Mesenchymal stem cell (in vitro differentiated cells and primary cell): ENCODE measurements around the gene ACSL3.
"Not testable (repeated sequence)": the region's sequence is repeated elsewhere in the genome, so short reads cannot be mapped to it uniquely, and the experiment has no call there.

Experiments used
- DNase-seq: peaks from one replicate; pipeline ENCODE4 v3.0.0-alpha.2; 2013
- H2AFZ ChIP-seq: one replicate; pipeline ENCODE4 v1.6.1; 2013; ENCODE audit warnings: low read depth, mild to moderate bottlenecking, control low read depth, inconsistent platforms, low read length, moderate library complexity
- H2AK5ac ChIP-seq: 2 replicates; pipeline ENCODE4 v1.6.1; 2013; ENCODE audit warnings: low read length, moderate library complexity, mild to moderate bottlenecking, inconsistent platforms; ENCODE audit not compliant: severe bottlenecking
- H2BK120ac ChIP-seq: one replicate; pipeline ENCODE4 v1.6.1; 2013; ENCODE audit warnings: low read depth, mild to moderate bottlenecking, inconsistent platforms, low read length, moderate library complexity
- H2BK12ac ChIP-seq, 2 experiments: one replicate each; pipeline ENCODE4 v1.6.1; 2013; ENCODE audit warnings: inconsistent platforms in 2 of 2, low read length in 2 of 2, mild to moderate bottlenecking in 2 of 2, moderate library complexity in 2 of 2, control low read depth in 1 of 2
- H2BK15ac ChIP-seq: one replicate; pipeline ENCODE4 v1.6.1; 2013; ENCODE audit warnings: mild to moderate bottlenecking, low read depth, inconsistent platforms; ENCODE audit not compliant: poor library complexity, severe bottlenecking
- H2BK5ac ChIP-seq: 2 replicates; pipeline ENCODE4 v1.6.1; 2013; ENCODE audit warnings: low read depth, mild to moderate bottlenecking, low read length, control low read depth, inconsistent platforms; ENCODE audit not compliant: poor library complexity, severe bottlenecking
- H3K14ac ChIP-seq, 2 experiments: one replicate each; pipeline ENCODE4 v1.6.1; 2013; ENCODE audit warnings: inconsistent platforms in 2 of 2, low read length in 2 of 2, control low read depth in 1 of 2, mild to moderate bottlenecking in 1 of 2, moderate library complexity in 1 of 2
- H3K18ac ChIP-seq, 2 experiments: one replicate each; pipeline ENCODE4 v1.6.1; 2013; ENCODE audit warnings: inconsistent platforms in 2 of 2, low read length in 2 of 2, control low read depth in 1 of 2, low read depth in 1 of 2, mild to moderate bottlenecking in 1 of 2
- H3K23ac ChIP-seq, 2 experiments: one replicate each; pipeline ENCODE4 v1.6.1; 2013; ENCODE audit warnings: inconsistent platforms in 2 of 2, low read length in 2 of 2, mild to moderate bottlenecking in 2 of 2, moderate library complexity in 2 of 2, control low read depth in 1 of 2
- H3K27ac ChIP-seq: 2 replicates; pipeline ENCODE4 v1.5.1; 2013; ENCODE audit warnings: mild to moderate bottlenecking, moderate library complexity, low read length, control low read depth, inconsistent platforms; ENCODE audit not compliant: poor library complexity, severe bottlenecking
- H3K27me3 ChIP-seq, 2 experiments: 2 replicates each; pipeline versions ENCODE4 v1.6.1 to v1.7.0; 2013; ENCODE audit warnings: low read length in 2 of 2, mild to moderate bottlenecking in 2 of 2, moderate library complexity in 2 of 2, control low read depth in 1 of 2, inconsistent platforms in 1 of 2; ENCODE audit not compliant: control insufficient read depth in 1 of 2, insufficient read depth in 1 of 2
- H3K36me3 ChIP-seq, 2 experiments: 2 replicates each; pipeline versions ENCODE4 v1.6.1 to v1.7.0; 2013; ENCODE audit warnings: low read length in 2 of 2, control low read depth in 1 of 2, inconsistent platforms in 1 of 2, low read depth in 1 of 2, mild to moderate bottlenecking in 1 of 2; ENCODE audit not compliant: insufficient read depth in 2 of 2, control insufficient read depth in 1 of 2
- H3K4ac ChIP-seq, 2 experiments: one replicate each; pipeline ENCODE4 v1.6.1; 2013; ENCODE audit warnings: inconsistent platforms in 2 of 2, low read length in 2 of 2, mild to moderate bottlenecking in 2 of 2, moderate library complexity in 2 of 2, control low read depth in 1 of 2, low read depth in 1 of 2
- H3K4me1 ChIP-seq: 2 replicates; pipeline ENCODE4 v1.6.1; 2013; ENCODE audit warnings: low read depth, low read length, control low read depth; ENCODE audit not compliant: control insufficient read depth, insufficient read depth
- H3K4me2 ChIP-seq: 2 replicates; pipeline ENCODE4 v1.6.1; 2013; ENCODE audit warnings: low read length, mild to moderate bottlenecking, inconsistent platforms; ENCODE audit not compliant: poor library complexity, severe bottlenecking
- H3K4me3 ChIP-seq, 2 experiments: 2 replicates each; pipeline versions ENCODE4 v1.5.1 to v1.7.0; 2013; ENCODE audit warnings: low read length in 2 of 2, mild to moderate bottlenecking in 2 of 2, control low read depth in 1 of 2, low read depth in 1 of 2; ENCODE audit not compliant: insufficient read depth in 1 of 2
- H3K79me1 ChIP-seq: replicated peaks from 2 replicates; pipeline ENCODE4 v1.6.1; 2013; ENCODE audit warnings: mild to moderate bottlenecking, control low read depth, low read length, inconsistent platforms; ENCODE audit not compliant: poor library complexity, severe bottlenecking
- H3K9ac ChIP-seq: 2 replicates; pipeline ENCODE4 v1.7.0; 2013; ENCODE audit warnings: mild to moderate bottlenecking, low read length, moderate library complexity
- H3K9me3 ChIP-seq: 2 replicates; pipeline ENCODE4 v1.7.0; 2013; ENCODE audit warnings: mild to moderate bottlenecking, low read length; ENCODE audit not compliant: control insufficient read depth
- H4K8ac ChIP-seq: one replicate; pipeline ENCODE4 v1.6.1; 2013; ENCODE audit warnings: inconsistent platforms, mild to moderate bottlenecking, low read length, moderate library complexity
- H4K91ac ChIP-seq: one replicate; pipeline ENCODE4 v1.6.1; 2013; ENCODE audit warnings: mild to moderate bottlenecking, low read length, inconsistent platforms
- WGBS: methylation state at CpG from one replicate; pipeline ENCODE4 v1.1.7; 2013; ENCODE audit warnings: mixed read lengths; 5-methylcytosine and 5-hydroxymethylcytosine counted together

Gene ACSL3

DNA sequence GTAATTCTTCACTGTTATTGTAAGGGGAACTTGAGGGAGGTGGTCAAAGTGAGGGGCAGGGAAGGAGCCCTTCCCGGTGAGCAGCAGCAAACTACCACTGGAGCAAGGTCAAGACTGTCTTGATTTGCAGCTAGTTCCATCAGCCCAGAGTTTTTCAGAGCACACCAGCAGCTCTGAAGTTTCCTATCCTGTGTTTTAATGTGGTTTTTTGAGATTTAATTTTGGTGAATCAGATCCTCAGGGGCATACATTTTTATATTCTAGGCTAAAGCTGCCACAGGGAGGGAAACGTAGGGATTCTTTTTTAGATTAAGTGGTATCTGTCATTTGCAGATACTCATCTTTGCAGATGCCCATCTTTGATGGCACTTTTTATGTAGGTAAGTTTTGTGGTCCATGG, 124.1 kb downstream of the ACSL3 start:
- no peak overlapping the region for H3K9ac ChIP-seq
- H4K8ac ChIP-seq, result no peak overlapping the region
- H3K4me2 ChIP-seq, result no peak overlapping the region
- H3K4ac ChIP-seq, result no peak overlapping the region
- no peak overlapping the region for H3K18ac ChIP-seq
- no peak overlapping the region for H3K4me3 ChIP-seq
- peaks cover 2% of the 10 kb centered on the region for H3K4me1 ChIP-seq
- H2BK120ac ChIP-seq, result no peak overlapping the region
- no peak overlapping the region for H3K27ac ChIP-seq
- H2BK5ac ChIP-seq, result no peak overlapping the region
- H3K36me3 ChIP-seq, result no peaks in the 10 kb centered on the region
- no peak for DNase-seq
- no peaks in the 10 kb centered on the region for H3K27me3 ChIP-seq
- H2BK15ac ChIP-seq, result no peak overlapping the region
- H3K23ac ChIP-seq, result no peak overlapping the region
- no peak overlapping the region for H3K14ac ChIP-seq
- H3K79me1 ChIP-seq, result no peaks in the 10 kb centered on the region
- peaks cover 12% of the 10 kb centered on the region for H3K9me3 ChIP-seq
- H2AFZ ChIP-seq, result no peak overlapping the region
- 96% methylated on average over 2 of the region's 2 CpGs for WGBS
- H4K91ac ChIP-seq, result no peak overlapping the region
- peak overlapping the region in 1 of 2 experiments; percentile 11 for H2BK12ac ChIP-seq
- no peak overlapping the region for H2AK5ac ChIP-seq

GRCh38 chr2:222989431-222989830, 128.6 kb downstream of the ACSL3 start:
- Histone ChIP-seq H2AFZ (no peak overlapping the region), H3K27ac (no peak overlapping the region), H3K9ac (no peak overlapping the region), H2BK12ac (no peak overlapping the region), H3K36me3 (no peaks in the 10 kb centered on the region), H2AK5ac (no peak overlapping the region), H2BK5ac (no peak overlapping the region), H3K4me1 (peaks cover 3% of the 10 kb centered on the region), H3K18ac (peak overlapping the region in 1 of 2 experiments; percentile 60), H4K91ac (no peak overlapping the region), H2BK15ac (no peak overlapping the region), H3K4me3 (no peak overlapping the region), H3K14ac (no peak overlapping the region), H3K9me3 (peaks cover 12% of the 10 kb centered on the region), H4K8ac (no peak overlapping the region), H3K4ac (no peak overlapping the region), H3K27me3 (no peaks in the 10 kb centered on the region), H2BK120ac (no peak overlapping the region), H3K23ac (no peak overlapping the region), H3K4me2 (no peak overlapping the region), H3K79me1 (no peaks in the 10 kb centered on the region)
- no peak for DNase-seq

- H2AFZ ChIP-seq, H2BK5ac ChIP-seq, H3K4ac ChIP-seq, H3K14ac ChIP-seq, H3K36me3 ChIP-seq, H4K91ac ChIP-seq, H3K27ac ChIP-seq, H3K79me1 ChIP-seq, H2AK5ac ChIP-seq, H2BK12ac ChIP-seq, H3K9ac ChIP-seq, H3K4me2 ChIP-seq, H2BK120ac ChIP-seq, H3K27me3 ChIP-seq, H3K4me1 ChIP-seq, H2BK15ac ChIP-seq, H3K23ac ChIP-seq, H3K4me3 ChIP-seq, H4K8ac ChIP-seq, DNase-seq: not testable (repeated sequence)
- peaks cover 11% of the 10 kb centered on the region for H3K9me3 ChIP-seq
- 88% methylated on average over 4 of the region's 4 CpGs for WGBS
- H3K18ac ChIP-seq, result peak overlapping the region in 1 of 2 experiments; percentile 9
Observed at GRCh38 chr2:222990206-222990605, 129.4 kb downstream of the ACSL3 start.

DNA sequence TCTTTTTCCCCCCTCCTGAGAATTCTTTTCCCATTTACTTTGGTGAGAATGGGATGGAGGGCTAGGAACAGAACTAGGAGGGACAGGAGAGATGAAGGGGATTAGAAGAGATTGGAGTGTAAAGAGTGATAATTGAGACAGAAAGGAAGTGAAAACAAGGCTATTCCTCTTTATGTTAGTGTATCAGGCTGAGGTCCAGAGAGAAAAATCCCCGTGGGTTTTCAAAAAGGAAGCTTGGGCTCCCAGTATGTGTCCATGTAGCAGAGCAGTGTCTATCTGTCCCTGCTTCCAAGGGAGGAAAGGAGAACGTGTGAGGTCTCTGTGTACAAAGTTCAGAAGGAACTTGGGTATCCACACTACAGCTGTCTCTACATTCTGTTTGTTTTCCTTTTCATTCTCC, 131.3 kb downstream of the ACSL3 start:
- H3K79me1 ChIP-seq, result no peaks in the 10 kb centered on the region
- H3K4me2 ChIP-seq, result no peak overlapping the region
- H2BK120ac ChIP-seq, result peak overlapping the region; percentile 71
- H3K14ac ChIP-seq, result no peak overlapping the region
- H2BK12ac ChIP-seq, result peak overlapping the region in 1 of 2 experiments; percentile 98
- no peak overlapping the region for H4K91ac ChIP-seq
- no peak overlapping the region for H3K27ac ChIP-seq
- H3K9me3 ChIP-seq, result no peaks in the 10 kb centered on the region
- DNase-seq, result no peak
- H2AFZ ChIP-seq, result no peak overlapping the region
- peak overlapping the region in 1 of 2 experiments; percentile 68 for H3K18ac ChIP-seq
- H2BK15ac ChIP-seq, result no peak overlapping the region
- no peaks in the 10 kb centered on the region for H3K36me3 ChIP-seq
- H3K4me1 ChIP-seq, result peaks cover 3% of the 10 kb centered on the region
- no peak overlapping the region for H2AK5ac ChIP-seq
- no peak overlapping the region for H4K8ac ChIP-seq
- peak overlapping the region in 1 of 2 experiments; percentile 98 for H3K4ac ChIP-seq
- no peak overlapping the region for H3K4me3 ChIP-seq
- no peak overlapping the region for H3K23ac ChIP-seq
- no peak overlapping the region for H2BK5ac ChIP-seq
- 37% methylated on average over 2 of the region's 2 CpGs for WGBS
- H3K9ac ChIP-seq, result no peak overlapping the region
- no peaks in the 10 kb centered on the region for H3K27me3 ChIP-seq
